ENCODE measurements around the gene BCAP31.

Gene BCAP31

DNA sequence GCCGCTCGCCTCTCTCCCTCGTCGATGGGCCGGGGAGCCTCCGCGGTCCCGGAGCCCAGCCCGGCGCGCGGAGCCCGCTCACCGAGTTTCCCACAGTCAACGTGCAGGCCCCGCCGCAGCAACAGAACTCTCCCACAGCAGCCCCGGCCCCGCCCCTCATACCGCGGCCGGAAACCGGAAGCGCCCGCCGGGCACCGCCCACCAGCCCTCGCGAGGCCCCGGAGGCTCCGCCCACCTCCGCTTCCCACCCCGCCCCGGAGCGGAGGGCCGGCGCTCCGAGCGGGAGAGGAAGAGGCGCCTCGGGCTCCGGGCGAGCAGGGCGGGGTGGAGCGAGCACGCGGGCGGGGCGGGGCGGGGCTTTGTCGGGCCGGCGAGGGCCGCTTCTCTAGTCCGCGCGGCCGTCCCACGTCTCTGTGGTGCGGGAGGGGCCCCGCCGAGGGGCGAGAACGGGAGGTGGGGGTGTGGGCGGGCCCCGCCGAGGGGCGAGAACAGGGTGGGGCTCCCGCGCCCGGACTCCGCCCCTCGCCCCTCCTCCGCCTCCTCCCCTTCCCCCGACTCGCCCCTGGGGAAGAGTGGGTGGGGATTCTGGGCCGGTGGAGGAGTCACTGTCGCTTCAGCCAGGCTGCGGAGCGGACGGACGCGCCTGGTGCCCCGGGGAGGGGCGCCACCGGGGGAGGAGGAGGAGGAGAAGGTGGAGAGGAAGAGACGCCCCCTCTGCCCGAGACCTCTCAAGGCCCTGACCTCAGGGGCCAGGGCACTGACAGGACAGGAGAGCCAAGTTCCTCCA, at the start of gene BCAP31, which contains the start of gene ABCD1:
TSS of gene BCAP31 (minus strand) at position 136 of the 787 bp plus-strand sequence. CDS start 1,143 bp downstream, outside the sequence.
TSS of gene ABCD1 (plus strand) at position 605 of the 787 bp plus-strand sequence. CDS start 411 bp downstream, outside the sequence.
- DNase-seq (ENCODE audit: low read depth) = peak; percentile 85

DNA sequence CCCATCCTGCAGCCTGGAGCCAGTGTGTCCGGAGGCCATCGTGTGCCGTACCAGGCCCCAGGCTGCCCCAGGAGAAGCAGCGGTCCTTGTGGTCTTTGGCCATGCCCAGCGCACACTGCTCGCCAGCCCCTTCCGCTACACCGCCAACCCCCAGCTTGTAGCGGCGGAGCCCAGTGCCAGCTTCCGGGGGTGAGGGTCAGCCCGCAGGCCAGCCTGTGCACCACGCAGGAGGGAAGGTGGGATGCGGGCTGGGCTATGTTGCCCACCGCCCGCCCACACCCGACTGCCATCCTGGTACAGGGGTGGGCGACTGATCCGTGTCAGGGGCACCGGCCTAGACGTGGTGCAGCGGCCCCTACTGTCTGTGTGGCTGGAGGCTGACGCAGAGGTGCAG, 49.0 kb upstream of the BCAP31 start:
- DNase-seq (ENCODE audit: low read depth) = no peak

- no peak for DNase-seq (ENCODE audit: low read depth)
These were observed 48.4 kb upstream of the BCAP31 start for GRCh38 chrX:153772316-153773217.

DNA sequence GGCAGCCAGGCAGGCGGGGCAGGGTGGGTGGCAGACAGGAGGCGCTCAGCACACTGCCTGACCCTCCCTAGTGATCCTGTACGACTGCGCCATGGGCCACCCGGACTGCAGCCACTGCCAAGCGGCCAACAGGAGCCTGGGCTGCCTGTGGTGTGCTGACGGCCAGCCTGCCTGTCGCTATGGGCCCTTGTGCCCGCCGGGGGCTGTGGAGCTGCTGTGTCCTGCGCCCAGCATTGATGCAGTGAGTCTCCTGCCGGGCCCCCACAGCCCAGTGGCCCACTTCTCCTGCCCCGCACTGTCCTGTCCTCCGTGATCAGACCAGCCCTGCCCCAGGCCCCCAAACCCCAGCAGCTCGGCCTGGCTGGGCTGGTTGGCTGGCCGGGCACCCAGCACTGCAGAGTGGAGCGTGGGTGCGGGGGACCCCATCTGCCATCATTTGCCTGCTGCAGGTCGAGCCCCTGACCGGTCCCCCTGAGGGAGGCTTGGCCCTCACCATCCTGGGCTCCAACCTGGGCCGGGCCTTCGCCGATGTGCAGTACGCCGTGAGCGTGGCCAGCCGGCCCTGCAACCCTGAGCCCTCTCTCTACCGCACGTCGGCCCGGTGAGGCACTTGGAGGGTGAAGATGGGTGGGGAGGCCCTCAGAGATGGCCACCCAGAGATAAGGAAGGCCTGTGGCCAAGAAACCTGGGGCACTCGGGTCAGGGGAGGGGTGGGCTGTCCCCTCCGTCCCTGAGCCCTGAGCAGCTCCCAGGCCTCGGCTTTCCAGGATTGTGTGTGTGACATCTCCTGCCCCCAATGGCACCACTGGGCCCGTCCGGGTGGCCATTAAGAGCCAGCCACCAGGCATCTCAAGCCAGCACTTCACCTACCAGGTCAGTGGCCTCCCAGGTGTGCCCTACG, 47.5 kb upstream of the BCAP31 start:
- no peak for DNase-seq (ENCODE audit: low read depth)

GRCh38 chrX:153770601-153771414, 46.6 kb upstream of the BCAP31 start:
- DNase-seq (ENCODE audit: low read depth) = no peak

GRCh38 chrX:153769865-153770600, 45.8 kb upstream of the BCAP31 start:
- DNase-seq (ENCODE audit: low read depth) = no peak

DNA sequence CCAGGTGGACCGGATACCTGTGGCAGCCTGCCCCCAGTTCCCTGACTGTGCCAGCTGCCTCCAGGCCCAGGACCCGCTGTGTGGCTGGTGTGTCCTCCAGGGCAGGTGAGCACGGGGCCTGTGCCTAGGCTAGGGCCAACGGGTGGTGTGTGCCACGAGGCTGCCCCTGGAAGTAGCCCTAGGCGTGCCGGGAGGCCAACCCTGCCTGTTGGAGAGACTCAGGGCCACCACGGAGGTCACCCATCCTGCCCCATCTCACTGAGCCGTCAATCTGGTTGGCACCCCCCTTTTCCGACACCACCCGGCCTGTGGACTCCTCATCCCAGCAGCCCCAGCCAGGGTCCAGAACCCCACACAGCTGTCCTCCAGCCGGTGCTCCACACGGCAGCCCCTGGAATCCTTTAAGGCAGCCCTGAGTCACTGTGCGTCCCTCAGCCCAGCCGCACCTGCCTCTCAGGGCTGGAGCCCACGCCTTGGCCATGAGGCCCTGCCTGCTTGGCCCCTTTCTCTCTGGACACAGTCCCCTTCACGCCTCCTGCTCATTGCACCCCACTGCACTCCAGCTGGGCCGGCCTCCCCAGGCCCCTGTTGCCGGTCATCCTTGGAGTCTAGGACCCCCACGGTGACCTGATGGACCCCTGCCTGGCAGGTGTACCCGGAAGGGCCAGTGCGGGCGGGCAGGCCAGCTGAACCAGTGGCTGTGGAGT, 45.1 kb upstream of the BCAP31 start:
- DNase-seq (ENCODE audit: low read depth) = no peak

DNA sequence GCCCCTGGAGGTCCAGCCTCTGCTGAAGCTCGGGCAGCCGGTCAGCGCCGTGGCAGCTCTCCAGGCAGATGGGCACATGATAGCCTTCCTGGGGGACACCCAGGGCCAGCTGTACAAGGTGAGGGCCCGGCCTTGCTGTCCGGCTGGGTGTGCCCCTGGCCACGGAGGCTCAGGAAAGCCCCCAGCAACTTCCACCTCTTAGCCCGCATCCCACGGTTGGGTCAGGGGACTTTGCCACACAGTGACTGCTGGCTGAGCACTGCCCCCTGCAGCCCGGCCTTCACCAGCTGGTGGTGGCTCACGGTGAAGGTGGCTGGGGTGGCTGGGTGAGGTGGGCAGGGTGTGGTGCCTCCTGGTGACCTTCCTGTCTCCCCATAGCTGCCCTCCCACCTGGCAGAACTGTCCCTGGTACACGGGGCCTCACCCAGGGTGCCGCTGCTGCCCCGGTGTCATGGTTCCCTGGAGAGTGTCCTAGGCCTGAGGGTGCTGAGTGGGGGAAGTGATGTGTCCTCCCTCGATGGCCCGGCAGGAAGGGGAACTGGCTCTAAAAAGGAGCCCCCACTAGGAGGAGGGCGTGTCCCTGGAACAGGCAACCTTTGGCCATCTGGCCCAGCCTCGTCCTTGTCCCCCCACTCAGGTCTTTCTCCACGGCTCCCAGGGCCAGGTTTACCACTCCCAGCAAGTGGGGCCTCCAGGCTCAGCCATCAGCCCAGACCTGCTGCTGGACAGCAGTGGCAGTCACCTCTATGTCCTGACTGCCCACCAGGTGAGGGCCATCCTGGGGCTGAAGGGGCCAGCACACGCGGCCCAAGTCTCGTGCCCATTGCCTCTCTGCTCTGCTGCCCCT, 44.3 kb upstream of the BCAP31 start:
- DNase-seq (ENCODE audit: low read depth) = no peak

DNA sequence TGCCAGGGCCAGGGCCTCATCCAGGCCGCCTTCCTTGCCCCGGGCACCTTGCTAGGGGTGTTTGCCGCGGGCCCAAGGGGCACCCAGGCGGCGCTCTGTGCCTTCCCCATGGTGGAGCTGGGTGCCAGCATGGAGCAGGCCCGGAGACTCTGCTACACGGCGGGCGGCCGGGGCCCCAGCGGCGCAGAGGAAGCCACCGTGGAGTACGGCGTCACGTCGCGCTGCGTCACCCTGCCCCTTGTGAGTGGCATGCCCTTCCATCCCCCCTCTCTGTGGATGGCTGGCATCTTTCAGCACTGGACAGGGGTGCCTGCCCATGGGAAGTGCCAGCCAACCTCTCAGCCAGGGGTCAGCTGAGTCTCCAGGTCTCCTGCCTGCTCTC, 43.5 kb upstream of the BCAP31 start:
- no peak for DNase-seq (ENCODE audit: low read depth)

DNA sequence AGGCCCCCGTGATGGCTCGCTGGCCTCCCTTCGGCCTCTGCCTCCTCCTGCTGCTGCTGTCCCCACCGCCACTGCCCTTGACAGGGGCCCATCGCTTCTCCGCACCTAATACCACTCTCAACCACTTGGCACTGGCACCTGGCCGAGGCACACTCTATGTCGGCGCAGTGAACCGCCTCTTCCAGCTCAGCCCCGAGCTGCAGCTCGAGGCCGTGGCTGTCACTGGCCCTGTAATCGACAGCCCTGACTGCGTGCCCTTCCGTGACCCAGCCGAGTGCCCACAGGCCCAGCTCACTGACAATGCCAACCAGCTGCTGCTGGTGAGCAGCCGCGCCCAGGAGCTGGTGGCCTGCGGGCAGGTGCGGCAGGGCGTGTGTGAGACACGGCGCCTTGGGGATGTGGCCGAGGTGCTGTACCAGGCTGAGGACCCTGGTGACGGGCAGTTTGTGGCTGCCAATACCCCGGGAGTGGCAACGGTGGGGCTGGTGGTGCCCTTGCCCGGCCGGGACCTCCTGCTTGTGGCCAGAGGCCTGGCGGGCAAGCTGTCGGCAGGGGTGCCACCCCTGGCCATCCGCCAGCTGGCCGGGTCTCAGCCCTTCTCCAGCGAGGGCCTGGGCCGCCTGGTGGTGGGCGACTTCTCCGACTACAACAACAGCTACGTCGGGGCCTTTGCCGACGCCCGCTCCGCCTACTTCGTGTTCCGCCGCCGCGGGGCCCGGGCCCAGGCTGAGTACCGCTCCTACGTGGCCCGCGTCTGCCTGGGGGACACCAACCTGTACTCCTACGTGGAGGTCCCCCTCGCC, 42.9 kb upstream of the BCAP31 start:
- DNase-seq (ENCODE audit: low read depth) = no peak

- no peak for DNase-seq (ENCODE audit: low read depth)
These were observed 42.1 kb upstream of the BCAP31 start for GRCh38 chrX:153766098-153766817.

DNA sequence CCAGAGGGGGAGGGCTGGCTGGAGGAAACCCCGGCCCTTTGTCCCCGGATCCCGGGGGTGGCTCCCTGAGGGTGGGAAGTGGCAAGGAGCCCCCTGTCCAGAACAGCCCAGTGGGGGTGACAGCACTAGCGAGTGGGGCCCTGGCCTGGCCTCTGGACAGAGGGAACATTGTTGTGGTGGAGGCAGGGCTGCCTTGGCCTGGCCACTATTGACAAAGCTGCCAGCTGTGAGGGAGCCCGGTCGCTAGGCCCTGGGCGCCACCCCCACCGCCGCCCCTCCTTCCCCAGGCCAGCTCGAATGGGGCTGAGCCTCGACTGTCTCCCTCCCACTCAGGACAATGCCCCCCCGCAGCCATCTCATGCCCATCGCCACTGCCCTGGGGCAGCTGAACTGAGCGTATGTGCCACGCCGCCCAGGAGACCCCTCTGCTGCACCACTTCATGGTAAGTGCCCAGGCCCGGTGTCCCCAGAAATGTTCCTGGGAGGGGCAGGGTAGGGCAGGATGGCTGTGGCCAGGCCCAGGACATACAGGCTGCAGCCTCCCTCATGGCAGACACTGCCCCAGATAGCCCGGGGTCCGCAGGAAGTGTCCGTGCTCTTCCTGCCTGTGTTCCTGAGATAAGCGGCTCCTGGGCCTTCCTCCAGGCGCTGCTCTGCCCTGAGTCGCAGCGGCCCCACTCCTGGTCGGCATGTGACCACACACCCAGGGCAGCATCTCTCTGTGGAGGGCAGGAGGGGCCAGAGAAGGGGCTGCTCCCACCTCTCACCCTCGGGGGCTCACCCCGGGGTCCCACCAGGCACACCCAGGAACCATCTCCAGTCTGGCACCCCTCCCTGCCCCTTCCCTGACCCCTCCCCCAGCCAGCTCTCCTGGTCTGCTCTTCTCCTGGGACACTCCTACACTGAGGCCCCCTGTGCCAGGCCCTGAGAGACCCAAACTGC, 41.2 kb upstream of the BCAP31 start:
- no peak for DNase-seq (ENCODE audit: low read depth)

DNA sequence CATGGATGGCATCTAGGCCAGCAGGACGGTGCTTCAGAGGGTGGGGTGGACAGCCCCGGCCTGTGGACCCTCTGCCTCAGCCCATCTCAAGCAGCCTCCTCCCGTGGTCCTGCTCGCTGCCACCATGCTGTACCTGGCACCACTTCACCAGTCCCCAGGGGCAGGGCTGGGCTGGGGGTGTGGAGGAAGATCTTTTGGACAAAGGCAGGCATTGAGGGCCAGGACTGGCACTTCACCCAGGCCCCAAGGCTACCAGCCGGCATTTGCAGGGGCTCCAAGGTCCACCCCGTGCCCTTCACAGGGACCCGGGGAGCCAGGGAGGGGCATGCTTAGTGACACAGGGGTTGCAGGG, 40.6 kb upstream of the BCAP31 start:
- no peak for DNase-seq (ENCODE audit: low read depth)

DNA sequence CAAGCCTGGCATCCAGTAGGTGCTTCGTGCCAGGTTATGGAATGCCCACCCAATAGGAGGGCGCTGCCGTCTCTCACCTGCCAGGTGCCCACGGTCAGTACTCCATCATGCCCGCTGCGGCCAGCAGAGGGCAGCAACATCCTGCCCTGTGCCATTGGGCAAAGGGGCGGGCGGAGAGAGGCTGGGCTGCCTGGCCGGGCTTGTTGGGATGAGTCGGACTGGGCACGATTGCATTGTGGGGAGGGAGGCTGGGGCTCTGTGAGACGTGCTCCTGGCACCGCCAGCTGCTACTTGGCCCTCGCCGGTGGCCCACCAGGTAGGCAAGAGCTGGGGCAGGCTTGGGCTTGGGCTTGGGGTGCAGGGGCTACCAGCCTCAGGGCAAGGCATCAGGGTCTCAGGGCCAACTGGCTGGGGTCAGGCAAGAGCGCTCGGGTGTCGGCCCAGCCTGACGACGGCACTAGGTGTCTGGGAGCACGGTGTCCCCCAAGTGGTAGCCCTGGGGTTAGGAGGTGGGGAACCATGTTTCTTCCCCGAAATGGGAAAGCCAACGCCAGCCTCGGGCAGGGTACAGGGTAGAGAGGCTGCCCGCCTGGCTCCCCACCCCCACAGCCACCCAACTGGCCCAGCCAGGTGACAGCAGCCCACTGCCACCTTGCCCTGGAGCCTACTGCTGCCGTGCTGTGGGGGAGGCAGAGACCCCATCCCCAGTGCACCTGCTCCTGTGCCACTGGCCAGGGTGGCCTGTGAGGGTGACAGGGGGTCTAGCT, 40.0 kb upstream of the BCAP31 start, which contains the start of gene PLXNB3:
TSS of gene PLXNB3 (plus strand) at position 261 of the 767 bp plus-strand sequence. CDS start 1,287 bp downstream, outside the sequence.
- DNase-seq (ENCODE audit: low read depth) = peak; percentile 65

DNA sequence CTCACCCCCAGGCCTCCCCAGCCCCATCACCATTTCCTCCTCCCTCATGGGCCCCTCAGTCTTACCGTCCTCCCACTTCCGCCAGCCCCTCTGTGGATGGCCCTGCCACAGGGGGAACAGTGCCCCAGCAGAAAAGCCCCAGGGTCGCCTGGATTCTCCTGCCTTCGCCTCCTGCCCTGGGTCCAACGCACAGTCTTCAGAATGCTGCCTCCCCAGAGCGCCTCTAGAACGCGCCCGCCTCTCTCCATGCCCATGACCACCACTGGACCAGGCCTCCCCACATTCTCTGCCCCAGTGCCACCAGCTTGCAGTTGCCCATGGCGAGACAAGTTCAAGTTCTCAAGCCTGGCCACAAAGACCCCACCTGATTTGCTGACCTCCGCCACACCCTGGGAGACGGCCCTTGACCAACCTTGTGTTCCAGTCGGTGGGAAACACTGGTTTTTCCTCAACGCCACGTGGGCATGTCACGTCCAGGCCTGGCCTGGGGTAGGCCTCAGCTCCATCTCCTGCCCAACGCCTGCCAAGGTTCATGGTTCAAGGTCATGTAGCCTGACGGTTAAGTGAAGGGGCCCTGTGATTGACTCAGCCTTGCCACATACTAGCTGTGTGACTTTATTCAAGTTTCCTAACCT, 39.2 kb upstream of the BCAP31 start:
- no peak for DNase-seq (ENCODE audit: low read depth)

All from activated T-helper 1 cell treated with Interleukin-2 at 50 U/mL for 16 hours (primary cell).